HG02763 (cell line): ENCODE measurements around the gene RCCD1.

Experiments
- ATAC-seq: cut with Tn5 transposase; IDR thresholded peaks from one replicate; pipeline ENCODE4 v1.9.1; 2021; ENCODE audit warnings: mild to moderate bottlenecking, moderate library complexity; ENCODE audit not compliant: unreplicated experiment

RCCD1 gene

GRCh38 chr15:90962021-90962420, 7.3 kb downstream of the RCCD1 start:
- ATAC-seq: no peak

GRCh38 chr15:90966262-90966661, 11.6 kb downstream of the RCCD1 start:
- ATAC-seq: no peak

- no peak for ATAC-seq
Measured at GRCh38 chr15:90967206-90967605, 12.5 kb downstream of the RCCD1 start.

GRCh38 chr15:90968434-90968833, 13.8 kb downstream of the RCCD1 start:
- ATAC-seq: no peak

- no peak for ATAC-seq
Measured at GRCh38 chr15:90970274-90970673, 15.6 kb downstream of the RCCD1 start.

- ATAC-seq: no peak
Measured at GRCh38 chr15:90972133-90972532, 17.4 kb downstream of the RCCD1 start.

GRCh38 chr15:90974216-90974615, 19.5 kb downstream of the RCCD1 start:
- no peak for ATAC-seq

- ATAC-seq: no peak
Measured at GRCh38 chr15:90979582-90979981, 24.9 kb downstream of the RCCD1 start.

GRCh38 chr15:90981681-90982080, 27.0 kb downstream of the RCCD1 start:
- no peak for ATAC-seq

GRCh38 chr15:90982135-90982534, 27.5 kb downstream of the RCCD1 start:
- ATAC-seq: no peak

GRCh38 chr15:90986790-90987507, 32.3 kb downstream of the RCCD1 start:
- ATAC-seq: no peak

GRCh38 chr15:90987561-90988141, 33.0 kb downstream of the RCCD1 start:
- no peak for ATAC-seq

- ATAC-seq: no peak
Measured at GRCh38 chr15:90988296-90988695, 33.6 kb downstream of the RCCD1 start.

- ATAC-seq: no peak
Measured at GRCh38 chr15:90989040-90989768, 34.5 kb downstream of the RCCD1 start.

- no peak for ATAC-seq
Measured at GRCh38 chr15:90990446-90990845, 35.8 kb downstream of the RCCD1 start.

GRCh38 chr15:90991587-90992285, 37.1 kb downstream of the RCCD1 start:
- no peak for ATAC-seq

- ATAC-seq: peak; percentile 7
Measured at GRCh38 chr15:90994059-90994416, 39.4 kb downstream of the RCCD1 start.

GRCh38 chr15:90994417-90995311, 40.0 kb downstream of the RCCD1 start, which contains the start of gene PRC1:
TSS of gene PRC1 (minus strand) at chr15:90994535. CDS start at chr15:90994417, 118 bp downstream.
- peak; percentile 93 for ATAC-seq

- ATAC-seq: no peak
Measured at GRCh38 chr15:90998737-90999136, 44.1 kb downstream of the RCCD1 start.

GRCh38 chr15:91001209-91001608, 46.5 kb downstream of the RCCD1 start:
- ATAC-seq: no peak
